HepG2 (cell line): Measurements from ENCODE around the gene CNPPD1. TPM values are rescaled to one million over a fixed set of nuclear protein-coding genes. Genes with fewer than 3 reads are reported as not detected.

ENCODE experiments used
- ATAC-seq: fragments of 200-7000 bp; cut with Tn5 transposase; 3 replicates; pipeline ENCODE4 v1.9.1; 2020; ENCODE audit warnings: mild to moderate bottlenecking, moderate library complexity
- BruUV-seq: library from RNA; stranded (reverse); fragments of 400-500 nt; replicated peaks from 2 replicates; lab custom pipeline; 2021; lab: Mats Ljungman, UMichigan
- CTCF ChIA-PET: fragments of 300-600 bp; formaldehyde crosslinking; extraction: SDS; loops from one replicate; lab custom pipeline; 2021; ENCODE audit warnings: low total read pairs, inconsistent platforms, low intra/inter-chr PET ratio; lab: Yijun Ruan, JAX
- POLR2A ChIA-PET: fragments of 350-600 bp; sonication (Branson Sonifier 250); formaldehyde crosslinking; loops from one replicate; lab custom pipeline; 2020; ENCODE audit warnings: antibody characterized with exemption, inconsistent platforms; lab: Yijun Ruan, JAX
- DNase-seq: peaks from one replicate; pipeline ENCODE4 v3.0.0-alpha.2; 2015; ENCODE audit warnings: low spot score
- FAIRE-seq: peaks from 3 replicates; lab custom pipeline; 2011; peaks lifted over from hg19 to GRCh38; lab: Jason Lieb, UNC
- H2AFZ ChIP-seq: one replicate; pipeline ENCODE4 v1.6.1; 2011; ENCODE audit warnings: low read length, inconsistent platforms
- H3K27ac ChIP-seq: fragments of 300-600 bp; 3 replicates; pipeline ENCODE4 v1.8.0; 2011; ENCODE audit warnings: mixed run types, mild to moderate bottlenecking, mixed read lengths, low read length, inconsistent platforms; ENCODE audit not compliant: insufficient read depth; ENCODE audit errors: extremely low read length
- H3K27me3 ChIP-seq, 2 experiments: fragments of 200-600 bp in 1 of 2; 2 replicates in 1 of 2; 3 replicates in 1 of 2; pipeline versions ENCODE4 v1.6.0 to v1.8.0; 2011; ENCODE audit warnings: low read length in 2 of 2, mild to moderate bottlenecking in 2 of 2, moderate library complexity in 2 of 2, inconsistent platforms in 1 of 2; ENCODE audit not compliant: insufficient read depth in 2 of 2, control insufficient read depth in 1 of 2
- H3K36me3 ChIP-seq, 2 experiments: fragments of 200-600 bp in 1 of 2; replicated peaks in 1 of 2; 2 replicates in 1 of 2; 3 replicates in 1 of 2; pipeline versions ENCODE4 v1.5.1 to v1.8.0; 2011; ENCODE audit warnings: low read length in 2 of 2, inconsistent platforms in 1 of 2; ENCODE audit not compliant: insufficient read depth in 2 of 2, control insufficient read depth in 1 of 2
- H3K4me1 ChIP-seq: 2 replicates; pipeline ENCODE4 v1.5.1; 2012; ENCODE audit warnings: low read length, inconsistent platforms; ENCODE audit not compliant: insufficient read depth
- H3K4me2 ChIP-seq: 2 replicates; pipeline ENCODE4 v1.6.0; 2011; ENCODE audit warnings: low read depth, low read length, inconsistent platforms
- H3K4me3 ChIP-seq, 3 experiments: fragments of 200-600 bp in 1 of 3; sonication (generic), shearing (Covaris generic) in 1 of 3; replicated peaks in 1 of 3; 2 replicates each; pipeline ENCODE4 v1.5.1; 2011 to 2016; ENCODE audit warnings: low read length in 3 of 3, inconsistent platforms in 2 of 3, low read depth in 2 of 3, mild to moderate bottlenecking in 2 of 3, control low read depth in 1 of 3, mixed read lengths in 1 of 3; ENCODE audit not compliant: insufficient read depth in 1 of 3
- H3K79me2 ChIP-seq: one replicate; pipeline ENCODE4 v1.6.1; 2011; ENCODE audit warnings: low read length, inconsistent platforms; ENCODE audit not compliant: insufficient read depth
- H3K9ac ChIP-seq: 2 replicates; pipeline ENCODE4 v1.6.0; 2011; ENCODE audit warnings: mild to moderate bottlenecking, low read depth, low read length, inconsistent platforms; ENCODE audit not compliant: insufficient read depth
- H3K9me3 ChIP-seq: 2 replicates; pipeline ENCODE4 v1.5.1; 2012; ENCODE audit warnings: mild to moderate bottlenecking, low read length
- H4K20me1 ChIP-seq: 2 replicates; pipeline ENCODE4 v1.6.0; 2011; ENCODE audit warnings: inconsistent platforms, mild to moderate bottlenecking, low read length, moderate library complexity; ENCODE audit not compliant: insufficient read depth
- ETV6 ChIP-seq: sonication (generic); formaldehyde crosslinking; conservative IDR thresholded peaks from 2 replicates; pipeline ENCODE4 v1.4.0; 2020; ENCODE audit warnings: missing genetic modification reagents
- GATAD2A ChIP-seq: IDR thresholded peaks from 2 replicates; pipeline ENCODE4 v1.6.1; 2016
- MEF2D ChIP-seq: sonication (generic); formaldehyde crosslinking; IDR thresholded peaks from 2 replicates; pipeline ENCODE4 v1.5.1; 2020; ENCODE audit warnings: mild to moderate bottlenecking, missing genetic modification reagents
- NONO ChIP-seq, 2 experiments: fragments of 450-650 bp in 1 of 2; sonication (generic) in 1 of 2; formaldehyde crosslinking in 1 of 2; IDR thresholded peaks in 1 of 2; conservative IDR thresholded peaks in 1 of 2; 2 replicates each; pipeline versions ENCODE4 v1.6.1 to v1.8.0; 2017 to 2022; ENCODE audit warnings: mild to moderate bottlenecking in 1 of 2, missing genetic modification reagents in 1 of 2, moderate library complexity in 1 of 2
- THRA ChIP-seq: sonication (generic); formaldehyde crosslinking; IDR thresholded peaks from 2 replicates; pipeline ENCODE4 v1.4.0; 2020; ENCODE audit warnings: missing genetic modification reagents, borderline replicate concordance
- ZFP90 ChIP-seq: sonication (generic); formaldehyde crosslinking; IDR thresholded peaks from 2 replicates; pipeline ENCODE4 v1.8.0; 2022; ENCODE audit warnings: missing genetic modification reagents, mild to moderate bottlenecking, inconsistent platforms, borderline replicate concordance
- ZNF766 ChIP-seq: sonication (generic); formaldehyde crosslinking; IDR thresholded peaks from 2 replicates; pipeline ENCODE4 v1.5.0; 2020; ENCODE audit warnings: missing genetic modification reagents, borderline replicate concordance
- WGBS: methylation state at CpG from one replicate; pipeline ENCODE4 v1.1.6; 2017; ENCODE audit warnings: low lambda C conversion rate; 5-methylcytosine and 5-hydroxymethylcytosine counted together
- in situ Hi-C: cut with HindIII; loops from 2 replicates; pipeline ENCODE4 v1.10.0; 2017; ENCODE audit warnings: low pct_unique_long_range_greater_than_20kb; ENCODE audit not compliant: extremely low pct_ligation_motif_present
- intact Hi-C: fragments of 100-400 bp; cut with micrococcal nuclease; formaldehyde crosslinking; loops from one replicate; pipeline ENCODE4 v1.10.0; 2022; ENCODE audit not compliant: unreplicated experiment
- polyA plus RNA-seq, 8 experiments: library from polyadenylated mRNA; depleted of rRNA in 3 of 8; stranded (reverse) in 7 of 8; unstranded in 1 of 8; fragments of >200 nt; fragmentation: Illumina TruSeq in 4 of 8; extraction: Trizol in 4 of 8; gene quantifications; 2 replicates each; pipeline versions ENCODE4 v1.2.1 to v1.2.3, GENCODE V29; 2011 to 2016; ENCODE audit warnings: low read depth in 4 of 8, missing spikeins in 1 of 8, mixed read lengths in 1 of 8; ENCODE audit not compliant: insufficient read depth in 1 of 8
- total RNA-seq, 5 experiments: library from RNA; depleted of rRNA; stranded (reverse); fragments of >200 nt; fragmentation: Illumina TruSeq; extraction: Trizol; gene quantifications; 2 replicates each; pipeline ENCODE4 v1.2.3, GENCODE V29; 2016; ENCODE audit warnings: low read depth in 1 of 5
- TF ChIP-seq, protein P1 (sequence below): sonication (generic); formaldehyde crosslinking; IDR thresholded peaks from 2 replicates; pipeline ENCODE4 v1.4.0; 2020; ENCODE audit warnings: missing genetic modification reagents, borderline replicate concordance
- TF ChIP-seq, protein P2 (sequence below): IDR thresholded peaks from 2 replicates; pipeline ENCODE4 v1.6.1; 2012; ENCODE audit warnings: low read depth, low read length, improper control_type of control experiment
- TF ChIP-seq, protein P3 (sequence below): sonication (generic); formaldehyde crosslinking; IDR thresholded peaks from 2 replicates; pipeline ENCODE4 v1.4.0; 2020; ENCODE audit warnings: missing genetic modification reagents

CNPPD1 gene
- total and polyA plus RNA-seq, 2 of the 13 experiments (the other 11 are each of a cell fraction or from before 2014, with no cell fraction given), result 35.5 to 49.4 TPM

GRCh38 chr2:219220652-219221402 lies 44.1 kb upstream of the CNPPD1 start (continued):
- no peak for TF ChIP-seq NONO (IDR thresholded peaks at IDR 0.05)
- no peak for TF ChIP-seq NONO (CRISPR knock-in tag; conservative IDR thresholded peaks at IDR 0.05)
- no peak for TF ChIP-seq ETV6 (CRISPR knock-in tag)
- TF ChIP-seq GATAD2A (CRISPR knock-in tag), result no peak
- no peak for TF ChIP-seq ZFP90 (CRISPR knock-in tag)
- TF ChIP-seq, protein P1, sequence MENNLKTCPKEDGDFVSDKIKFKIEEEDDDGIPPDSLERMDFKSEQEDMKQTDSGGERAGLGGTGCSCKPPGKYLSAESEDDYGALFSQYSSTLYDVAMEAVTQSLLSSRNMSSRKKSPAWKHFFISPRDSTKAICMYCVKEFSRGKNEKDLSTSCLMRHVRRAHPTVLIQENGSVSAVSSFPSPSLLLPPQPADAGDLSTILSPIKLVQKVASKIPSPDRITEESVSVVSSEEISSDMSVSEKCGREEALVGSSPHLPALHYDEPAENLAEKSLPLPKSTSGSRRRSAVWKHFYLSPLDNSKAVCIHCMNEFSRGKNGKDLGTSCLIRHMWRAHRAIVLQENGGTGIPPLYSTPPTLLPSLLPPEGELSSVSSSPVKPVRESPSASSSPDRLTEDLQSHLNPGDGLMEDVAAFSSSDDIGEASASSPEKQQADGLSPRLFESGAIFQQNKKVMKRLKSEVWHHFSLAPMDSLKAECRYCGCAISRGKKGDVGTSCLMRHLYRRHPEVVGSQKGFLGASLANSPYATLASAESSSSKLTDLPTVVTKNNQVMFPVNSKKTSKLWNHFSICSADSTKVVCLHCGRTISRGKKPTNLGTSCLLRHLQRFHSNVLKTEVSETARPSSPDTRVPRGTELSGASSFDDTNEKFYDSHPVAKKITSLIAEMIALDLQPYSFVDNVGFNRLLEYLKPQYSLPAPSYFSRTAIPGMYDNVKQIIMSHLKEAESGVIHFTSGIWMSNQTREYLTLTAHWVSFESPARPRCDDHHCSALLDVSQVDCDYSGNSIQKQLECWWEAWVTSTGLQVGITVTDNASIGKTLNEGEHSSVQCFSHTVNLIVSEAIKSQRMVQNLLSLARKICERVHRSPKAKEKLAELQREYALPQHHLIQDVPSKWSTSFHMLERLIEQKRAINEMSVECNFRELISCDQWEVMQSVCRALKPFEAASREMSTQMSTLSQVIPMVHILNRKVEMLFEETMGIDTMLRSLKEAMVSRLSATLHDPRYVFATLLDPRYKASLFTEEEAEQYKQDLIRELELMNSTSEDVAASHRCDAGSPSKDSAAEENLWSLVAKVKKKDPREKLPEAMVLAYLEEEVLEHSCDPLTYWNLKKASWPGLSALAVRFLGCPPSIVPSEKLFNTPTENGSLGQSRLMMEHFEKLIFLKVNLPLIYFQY (CRISPR knock-in tag), result no peak

DNA sequence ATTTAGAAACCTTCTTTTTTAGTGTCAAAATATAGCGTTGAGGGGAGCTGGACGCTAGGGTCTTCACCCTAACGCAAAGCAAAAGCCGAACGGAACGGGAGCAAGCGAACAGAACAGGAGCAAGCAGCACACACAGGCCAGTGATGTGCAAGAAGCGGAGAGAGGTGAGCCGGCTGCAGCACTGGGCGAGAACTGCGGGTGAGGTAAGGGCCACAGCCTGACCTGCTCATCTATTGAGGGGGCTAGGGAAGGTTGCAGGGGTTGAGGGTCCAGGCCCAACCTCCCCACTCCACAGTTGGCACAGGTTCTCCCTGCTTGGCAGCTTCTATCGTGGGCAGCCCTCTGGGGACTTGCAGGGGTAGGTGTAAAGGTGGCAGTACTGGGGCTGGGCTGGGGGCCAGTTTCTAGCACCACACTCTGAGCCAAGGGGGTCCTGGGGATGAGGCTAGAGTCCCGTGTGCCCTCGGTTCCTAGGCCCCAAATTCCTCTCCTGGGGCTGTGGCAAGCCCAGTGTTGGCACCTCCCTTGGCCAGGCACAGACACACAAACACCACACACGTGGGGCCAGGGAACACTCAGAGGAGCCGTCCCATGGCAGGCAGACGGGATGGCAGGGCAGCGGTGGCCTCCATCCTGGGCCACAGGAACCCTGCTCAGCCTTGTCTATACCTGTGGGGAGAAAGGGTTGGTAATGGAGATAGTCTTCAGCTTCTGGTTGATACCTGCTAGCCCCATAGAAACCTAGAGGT lies 43.2 kb upstream of the CNPPD1 start:
- ChIA-PET CTCF (no interaction called here), POLR2A (interaction anchor here (1.3 to 6.2 kb wide), 6 partner anchors 9 to 59 kb away, joined by 3 to 196 read pairs (median 61); partner anchors contain the start of genes ANKZF1, ATG9A, DNAJB2 and GLB1L)
- Histone ChIP-seq H3K9ac (no peak overlapping the region), H3K4me1 (peaks cover 33% of the 10 kb centered on the region), H3K27me3 (no peaks in the 10 kb centered on the region), H2AFZ (no peak overlapping the region), H3K4me3 (no peak overlapping the region), H3K36me3 (peaks cover 38 to 63% of the 10 kb centered on the region in 2 experiments), H3K4me2 (no peak overlapping the region), H3K27ac (no peak overlapping the region), H3K79me2 (peaks cover 11% of the 10 kb centered on the region), H4K20me1 (no peaks in the 10 kb centered on the region), H3K9me3 (no peaks in the 10 kb centered on the region)
- intact Hi-C loops (loop anchor here (2.0 kb wide), 3 partner anchors 43 to 75 kb away; partner anchors contain the start of genes CNPPD1 and NHEJ1), in situ Hi-C loops (no loop called here)
- no TSS peak for BruUV-seq
- 98% methylated on average over 15 of the region's 18 CpGs for WGBS
- FAIRE-seq, result no peak
- ATAC-seq, result no peak
- no peak for DNase-seq
- TF ChIP-seq, protein P2, sequence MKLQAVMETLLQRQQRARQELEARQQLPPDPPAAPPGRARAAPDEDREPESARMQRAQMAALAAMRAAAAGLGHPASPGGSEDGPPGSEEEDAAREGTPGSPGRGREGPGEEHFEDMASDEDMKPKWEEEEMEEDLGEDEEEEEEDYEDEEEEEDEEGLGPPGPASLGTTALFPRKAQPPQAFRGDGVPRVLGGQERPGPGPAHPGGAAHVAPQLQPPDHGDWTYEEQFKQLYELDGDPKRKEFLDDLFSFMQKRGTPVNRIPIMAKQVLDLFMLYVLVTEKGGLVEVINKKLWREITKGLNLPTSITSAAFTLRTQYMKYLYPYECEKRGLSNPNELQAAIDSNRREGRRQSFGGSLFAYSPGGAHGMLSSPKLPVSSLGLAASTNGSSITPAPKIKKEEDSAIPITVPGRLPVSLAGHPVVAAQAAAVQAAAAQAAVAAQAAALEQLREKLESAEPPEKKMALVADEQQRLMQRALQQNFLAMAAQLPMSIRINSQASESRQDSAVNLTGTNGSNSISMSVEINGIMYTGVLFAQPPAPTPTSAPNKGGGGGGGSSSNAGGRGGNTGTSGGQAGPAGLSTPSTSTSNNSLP, result no peak
- TF ChIP-seq THRA (no peak), MEF2D (CRISPR knock-in tag) (no peak), ZNF766 (CRISPR knock-in tag) (no peak)
- TF ChIP-seq, protein P3, sequence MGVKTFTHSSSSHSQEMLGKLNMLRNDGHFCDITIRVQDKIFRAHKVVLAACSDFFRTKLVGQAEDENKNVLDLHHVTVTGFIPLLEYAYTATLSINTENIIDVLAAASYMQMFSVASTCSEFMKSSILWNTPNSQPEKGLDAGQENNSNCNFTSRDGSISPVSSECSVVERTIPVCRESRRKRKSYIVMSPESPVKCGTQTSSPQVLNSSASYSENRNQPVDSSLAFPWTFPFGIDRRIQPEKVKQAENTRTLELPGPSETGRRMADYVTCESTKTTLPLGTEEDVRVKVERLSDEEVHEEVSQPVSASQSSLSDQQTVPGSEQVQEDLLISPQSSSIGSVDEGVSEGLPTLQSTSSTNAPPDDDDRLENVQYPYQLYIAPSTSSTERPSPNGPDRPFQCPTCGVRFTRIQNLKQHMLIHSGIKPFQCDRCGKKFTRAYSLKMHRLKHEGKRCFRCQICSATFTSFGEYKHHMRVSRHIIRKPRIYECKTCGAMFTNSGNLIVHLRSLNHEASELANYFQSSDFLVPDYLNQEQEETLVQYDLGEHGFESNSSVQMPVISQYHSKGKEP (CRISPR knock-in tag), result no peak
